Stimulated activated CD8-positive, alpha-beta memory T cell treated with anti-CD3 and anti-CD28 coated beads, Interleukin-15, amount 100 ng/mL, for 24 hours (primary cell): ENCODE measurements around the gene TPSAB1.
"Not testable (repeated sequence)": the region's sequence is repeated elsewhere in the genome, so short reads cannot be mapped to it uniquely, and the experiment has no call there.

Source experiments
- DNase-seq: peaks from one replicate; pipeline ENCODE4 v3.0.0-alpha.2; 2020; ENCODE audit warnings: low read depth

TPSAB1 gene

DNA sequence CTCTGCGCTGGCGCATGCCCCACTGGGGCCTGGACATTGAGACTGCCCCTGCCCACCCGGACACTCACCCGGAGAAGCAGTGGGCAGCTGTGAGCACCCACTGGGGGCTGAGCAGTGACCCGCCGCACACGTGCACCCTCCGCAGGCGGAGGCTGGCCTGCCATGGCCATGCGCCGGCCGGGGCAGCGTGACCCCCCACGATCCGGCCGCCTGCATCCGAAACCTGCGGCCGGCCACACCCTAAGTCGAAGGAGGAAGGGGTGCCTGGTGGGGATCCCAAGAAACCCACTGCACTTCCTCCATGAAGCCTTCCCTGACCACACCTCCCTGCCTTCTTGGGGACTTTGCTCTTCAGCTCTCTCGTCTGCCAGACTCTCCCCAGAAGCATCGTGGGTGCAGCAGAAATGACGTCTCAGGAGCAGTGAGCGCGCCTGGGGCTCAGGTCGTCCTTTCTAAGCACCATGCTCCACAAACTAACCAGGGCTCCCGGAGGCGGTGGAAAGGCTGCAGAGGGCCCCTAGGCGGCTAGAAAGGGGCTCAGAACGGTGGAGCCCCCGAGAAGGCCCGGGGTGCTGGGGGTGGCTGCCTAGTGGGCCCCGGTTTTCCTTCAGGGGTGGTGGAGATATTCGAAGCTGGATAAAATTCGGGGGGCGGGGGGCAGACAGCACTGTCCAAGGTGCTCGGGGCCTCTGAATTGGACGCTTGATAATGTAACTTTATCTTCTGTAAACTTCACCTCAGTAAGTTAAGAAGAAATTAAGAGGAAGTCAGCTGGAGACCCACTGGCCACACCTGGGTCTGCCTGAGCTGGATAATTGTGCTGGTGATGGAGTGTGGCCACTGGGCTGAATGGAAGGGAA is 16.9 kb upstream of the TPSAB1 start:
- no peak for DNase-seq

DNA sequence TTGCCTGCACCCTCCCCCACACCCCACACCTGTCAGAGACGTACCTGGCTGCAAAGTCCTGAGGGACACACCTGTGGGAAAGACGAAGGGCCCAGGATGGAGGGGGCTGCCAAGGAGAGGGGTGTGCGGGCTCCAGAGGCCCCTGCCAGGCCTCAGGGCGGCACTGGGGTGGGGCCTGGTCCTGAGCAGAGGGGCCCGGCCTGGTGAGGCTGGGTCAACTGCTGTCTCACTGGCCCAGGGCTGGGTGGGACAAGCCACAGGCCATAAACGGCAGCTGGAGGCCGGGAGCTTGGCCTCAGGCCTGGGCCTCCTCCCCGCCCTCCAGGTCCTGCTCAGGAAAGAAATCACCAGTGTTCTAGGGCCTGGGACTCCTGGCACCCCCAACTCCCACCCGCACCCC is 15.9 kb upstream of the TPSAB1 start:
- DNase-seq, result no peak

DNA sequence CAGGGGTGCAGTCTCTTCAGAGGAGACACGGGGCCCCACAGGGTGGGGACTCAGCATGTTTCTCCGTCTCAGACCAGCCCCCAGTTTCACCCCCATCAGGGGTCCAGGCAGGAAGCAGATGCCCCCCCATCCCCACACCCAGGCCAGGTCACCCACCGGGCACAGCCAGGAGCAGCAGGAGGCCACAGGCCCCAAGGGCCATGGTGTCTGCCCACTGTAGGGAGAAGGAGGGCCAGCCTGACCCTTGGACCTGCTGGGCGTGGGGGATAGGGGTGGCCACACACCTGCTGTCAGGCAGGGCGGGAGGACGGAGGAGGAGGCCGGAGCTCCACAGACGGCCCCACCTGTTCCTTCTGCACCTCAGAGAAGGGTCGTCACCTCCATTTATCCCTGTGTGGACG is 15.5 kb upstream of the TPSAB1 start, which contains the start of gene TPSG1:
TPSG1 (minus strand) TSS at position 218 of the 401 bp plus-strand sequence; CDS start at position 202, 16 bp downstream.
- DNase-seq, result no peak

DNA sequence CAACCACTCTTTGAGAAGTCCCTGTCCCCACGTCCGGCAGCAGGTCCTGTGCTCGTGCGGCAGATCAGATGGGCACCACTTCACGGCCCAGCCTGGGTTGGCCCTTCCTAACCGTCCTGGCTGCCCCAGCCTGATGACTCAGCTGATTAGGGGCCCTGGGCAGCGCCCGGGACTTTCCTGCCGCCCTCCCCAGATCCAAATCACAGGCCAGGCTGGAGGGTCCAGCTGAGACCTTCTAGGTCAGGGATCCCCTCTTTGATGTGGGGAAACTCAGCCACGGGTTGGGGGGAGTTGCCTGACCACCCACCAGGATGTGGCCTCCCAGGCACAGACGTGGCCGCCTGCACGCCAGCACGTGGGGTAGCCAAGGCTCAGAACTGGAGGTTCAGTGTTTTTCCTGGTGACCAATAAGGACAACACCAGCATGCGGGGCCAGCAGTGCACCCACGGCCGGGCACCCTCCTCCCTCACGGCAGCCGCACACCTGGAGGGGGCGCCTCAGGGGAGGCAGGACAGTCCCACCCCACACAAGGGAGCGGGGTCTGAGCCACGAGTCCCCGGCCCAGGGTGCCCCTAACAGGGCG is 14.7 kb upstream of the TPSAB1 start:
- not testable (repeated sequence) for DNase-seq

DNA sequence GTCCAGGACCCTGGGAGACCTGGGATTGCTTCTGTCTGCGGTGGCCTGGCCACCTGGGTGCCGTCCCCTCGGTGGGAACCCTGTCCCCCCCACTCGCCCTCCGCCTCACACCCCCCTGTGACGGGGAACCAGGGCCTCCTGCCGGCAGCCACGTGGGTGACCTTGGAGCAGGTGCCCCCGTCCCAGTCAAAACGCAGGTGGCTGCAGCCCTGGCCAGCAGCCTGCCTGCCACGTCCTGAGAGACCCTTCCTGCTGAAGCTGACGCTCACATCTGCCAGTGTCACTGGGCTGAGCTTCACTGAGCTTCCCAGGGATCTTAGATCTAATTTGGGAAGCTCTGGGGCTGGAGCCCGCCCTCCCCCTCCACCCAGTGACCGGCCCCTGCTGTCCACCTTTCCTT is 13.8 kb upstream of the TPSAB1 start:
- DNase-seq, result not testable (repeated sequence)

DNA sequence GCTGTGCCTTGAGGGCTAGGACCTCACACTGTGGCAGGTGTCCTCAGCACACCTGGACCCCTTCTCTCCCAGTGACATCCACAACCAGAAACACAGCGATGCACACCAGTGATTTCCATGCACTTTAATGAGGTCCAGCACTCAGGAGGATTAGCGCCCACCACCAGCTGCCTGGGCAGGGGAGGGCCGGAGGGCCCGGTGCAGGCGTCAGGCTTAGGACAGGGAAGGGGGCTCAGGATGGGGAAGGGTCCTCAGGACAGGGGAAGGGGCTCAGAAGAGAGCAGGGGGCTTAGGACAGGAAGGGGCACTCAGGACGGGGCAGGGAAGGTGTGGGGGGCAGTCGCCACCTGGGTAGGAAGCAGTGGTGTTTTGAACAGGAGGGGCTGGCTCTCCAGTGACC is 12.3 kb upstream of the TPSAB1 start:
- not testable (repeated sequence) for DNase-seq

DNA sequence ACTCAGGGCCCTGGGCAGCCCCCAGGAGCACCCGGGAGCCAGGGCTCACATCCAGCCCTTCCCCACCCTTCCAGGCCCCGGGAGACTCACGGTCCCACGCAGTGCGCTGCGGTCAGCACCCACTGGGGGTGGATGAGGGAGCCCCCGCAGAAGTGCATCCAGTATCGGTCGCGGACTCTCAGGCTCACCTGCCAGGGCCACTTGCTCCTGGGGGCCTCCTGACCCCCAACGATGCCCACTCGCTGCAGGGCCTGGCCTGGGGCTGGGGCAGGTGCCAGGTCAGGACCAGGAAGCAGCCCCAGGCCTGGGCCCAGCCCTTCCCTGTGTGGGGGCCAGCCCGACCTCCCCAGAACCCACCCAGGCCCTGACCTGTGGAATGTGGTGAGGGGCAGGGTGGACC is 11.0 kb upstream of the TPSAB1 start:
- DNase-seq, result not testable (repeated sequence)

DNA sequence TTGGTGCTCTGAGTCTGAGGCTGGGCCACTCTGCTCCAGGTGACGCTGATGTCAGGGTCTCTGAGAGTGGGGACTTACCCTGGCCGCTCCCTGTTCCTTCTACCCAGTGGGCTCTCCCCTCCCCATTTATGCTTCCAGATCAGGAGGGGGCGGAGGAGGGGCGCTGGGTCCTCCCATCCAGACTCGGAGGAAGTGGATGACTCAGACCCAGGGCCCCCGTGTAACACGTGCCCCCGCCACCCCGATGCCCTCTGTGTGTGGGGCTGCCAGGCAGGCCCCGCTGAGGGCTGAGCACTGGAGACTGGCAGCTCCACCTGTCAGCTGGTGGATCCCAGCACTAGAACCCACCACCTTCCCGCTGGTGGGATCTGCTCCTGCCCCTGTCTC is 10.4 kb upstream of the TPSAB1 start, which contains the start of gene TPSB2:
TPSB2 (minus strand) TSS at position 101 of the 387 bp plus-strand sequence. CDS start 233 bp downstream, outside the sequence.
- not testable (repeated sequence) for DNase-seq

DNA sequence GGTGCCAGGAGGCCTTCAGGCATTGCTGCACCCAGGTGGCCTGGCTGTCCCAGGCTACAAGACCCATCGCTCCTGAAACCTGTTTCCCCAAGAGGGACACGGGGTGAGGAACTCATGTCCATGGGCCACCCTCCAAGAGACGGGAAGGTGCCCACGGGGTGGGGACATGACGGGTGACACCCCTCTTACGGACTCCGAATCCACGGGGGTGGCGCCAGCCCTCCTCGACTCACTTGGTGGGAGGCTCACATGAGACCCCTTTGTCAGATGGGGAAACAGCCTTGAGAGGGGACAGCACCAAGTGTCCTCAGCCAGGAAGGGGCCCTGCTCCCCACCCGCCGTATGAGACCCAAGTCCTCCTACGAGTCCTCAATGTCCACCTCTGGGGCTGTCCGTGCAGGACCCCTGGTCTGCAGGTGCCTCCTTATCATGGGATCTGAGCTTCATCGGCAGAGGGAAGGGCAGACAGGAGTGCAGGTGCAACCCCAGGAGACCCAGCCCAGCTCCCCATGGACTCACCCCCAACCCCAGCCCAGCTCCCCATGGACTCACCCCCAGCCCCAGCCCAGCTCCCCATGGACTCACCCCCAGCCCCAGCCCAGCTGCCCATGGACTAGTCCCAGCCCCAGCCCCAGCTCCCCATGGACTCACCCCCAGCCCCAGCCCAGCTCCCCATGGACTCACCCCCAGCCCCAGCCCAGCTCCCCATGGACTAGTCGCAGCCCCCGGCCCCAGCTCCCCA is 9.9 kb upstream of the TPSAB1 start:
- DNase-seq, result not testable (repeated sequence)

DNA sequence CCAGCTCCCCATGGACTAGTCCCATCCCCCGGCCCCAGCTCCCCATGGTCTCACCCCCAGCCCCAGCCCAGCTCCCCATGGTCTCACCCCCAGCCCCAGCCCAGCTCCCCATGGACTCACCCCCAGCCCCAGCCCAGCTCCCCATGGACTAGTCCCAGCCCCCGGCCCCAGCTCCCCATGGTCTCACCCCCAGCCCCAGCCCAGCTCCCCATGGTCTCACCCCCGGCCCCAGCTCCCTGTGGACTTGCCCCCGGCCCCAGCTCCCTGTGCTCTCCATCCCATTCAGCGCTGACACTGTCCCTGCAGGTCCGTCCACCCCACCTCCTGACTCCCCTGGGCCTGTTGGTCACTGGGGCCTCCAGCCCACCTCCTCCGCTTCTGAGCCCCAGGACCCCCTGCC is 9.2 kb upstream of the TPSAB1 start:
- not testable (repeated sequence) for DNase-seq

DNA sequence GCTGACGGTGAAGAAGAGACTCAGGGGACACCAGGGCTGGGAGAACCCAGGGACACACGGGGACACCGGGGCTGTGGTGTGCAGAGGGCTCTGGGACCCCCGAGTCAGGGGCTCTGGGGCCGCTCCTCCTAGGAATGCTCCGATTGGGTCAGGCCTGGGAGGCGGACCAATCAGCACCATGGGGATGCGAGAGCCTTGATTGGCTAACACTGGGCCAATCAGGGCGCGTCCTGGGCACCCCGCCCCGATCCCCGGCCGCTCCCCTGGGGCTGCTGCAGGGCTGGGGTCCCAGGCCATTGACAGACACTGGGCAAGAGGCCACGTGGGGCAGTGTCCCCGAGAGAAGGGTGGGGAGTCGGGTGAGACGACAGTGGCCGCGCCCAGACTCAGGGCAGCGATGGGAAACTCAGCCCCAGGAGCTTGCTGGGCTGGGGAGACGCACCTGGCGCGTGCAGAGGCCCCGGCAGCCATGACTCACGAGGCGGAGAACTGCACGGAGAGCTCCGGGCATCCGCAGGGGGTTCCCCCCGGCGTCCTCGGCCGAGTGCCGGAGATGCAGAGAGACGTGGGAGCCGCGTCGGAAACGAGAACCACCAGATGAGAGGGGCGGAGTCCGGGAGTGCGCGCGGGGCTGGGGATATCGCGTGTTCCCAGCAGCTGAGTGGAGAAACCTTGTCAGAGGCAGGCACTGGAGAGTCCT is 8.3 kb upstream of the TPSAB1 start:
- DNase-seq, result not testable (repeated sequence)

DNA sequence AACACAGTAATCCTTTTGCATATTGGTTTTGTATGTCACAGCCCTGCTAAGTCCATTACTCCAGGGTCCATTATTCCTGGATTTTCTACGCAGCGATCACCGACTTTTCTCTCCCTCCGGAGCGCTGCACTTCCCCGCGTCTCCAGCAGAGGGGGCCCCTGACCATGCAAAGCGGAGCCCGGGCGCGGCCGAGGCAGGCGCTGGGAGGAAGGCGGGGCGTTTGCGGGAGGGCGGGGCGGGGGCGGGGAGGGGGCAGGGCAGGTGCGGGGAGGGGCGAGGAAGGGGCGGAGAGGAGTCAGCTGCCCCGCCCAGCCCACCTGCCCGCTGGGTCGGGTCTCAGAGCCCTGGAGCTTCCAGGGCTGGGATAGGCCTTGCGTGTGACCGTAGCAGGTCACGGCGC is 3.8 kb upstream of the TPSAB1 start:
- not testable (repeated sequence) for DNase-seq

DNA sequence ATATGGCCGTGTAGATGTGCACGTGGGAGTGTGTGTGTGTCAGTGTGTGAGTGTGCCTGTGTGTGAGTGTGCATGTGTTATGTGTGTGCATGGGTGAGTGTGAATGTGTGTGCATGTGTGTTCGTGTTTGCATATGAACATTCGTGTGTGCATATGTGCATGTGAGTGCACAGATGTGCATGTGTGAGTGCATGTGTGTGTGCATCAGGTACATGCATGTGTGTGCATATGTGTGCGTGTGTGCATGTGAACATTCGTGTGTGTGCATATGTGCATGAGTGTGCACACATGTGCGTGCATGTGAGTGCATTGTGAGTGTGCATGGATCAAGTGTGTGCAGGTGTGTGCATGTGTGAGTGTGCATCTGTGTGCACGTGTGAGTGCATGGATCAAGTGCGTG is 2.5 kb upstream of the TPSAB1 start:
- DNase-seq, result no peak

DNA sequence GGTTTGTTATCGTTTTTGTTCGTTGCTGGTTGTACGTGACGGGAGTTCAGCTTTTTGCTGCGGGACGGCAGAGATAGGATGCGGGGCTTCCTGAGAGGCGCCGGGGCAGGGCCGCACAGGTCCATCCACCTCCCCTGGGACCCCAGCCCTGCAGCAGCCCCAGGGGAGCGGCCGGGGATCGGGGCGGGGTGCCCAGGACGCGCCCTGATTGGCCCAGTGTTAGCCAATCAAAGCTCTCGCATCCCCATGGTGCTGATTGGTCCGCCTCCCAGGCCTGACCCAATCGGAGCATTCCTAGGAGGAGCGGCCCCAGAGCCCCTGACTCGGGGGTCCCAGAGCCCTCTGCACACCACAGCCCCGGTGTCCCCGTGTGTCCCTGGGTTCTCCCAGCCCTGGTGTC is 1.6 kb upstream of the TPSAB1 start:
- not testable (repeated sequence) for DNase-seq

DNA sequence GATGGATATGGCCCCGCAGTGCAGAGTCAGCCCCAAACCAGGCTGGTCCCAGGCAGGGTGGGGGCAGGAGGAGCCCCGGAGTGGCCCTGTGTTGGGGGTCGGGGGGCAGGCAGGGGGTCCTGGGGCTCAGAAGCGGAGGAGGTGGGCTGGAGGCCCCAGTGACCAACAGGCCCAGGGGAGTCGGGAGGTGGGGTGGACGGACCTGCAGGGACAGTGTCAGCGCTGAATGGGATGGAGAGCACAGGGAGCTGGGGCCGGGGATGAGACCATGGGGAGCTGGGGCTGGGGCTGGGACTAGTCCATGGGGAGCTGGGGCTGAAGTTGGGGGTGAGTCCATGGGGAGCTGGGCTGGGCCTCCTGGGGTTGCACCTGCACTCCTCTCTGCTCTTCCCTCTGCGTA is 930 bp upstream of the TPSAB1 start:
- not testable (repeated sequence) for DNase-seq

DNA sequence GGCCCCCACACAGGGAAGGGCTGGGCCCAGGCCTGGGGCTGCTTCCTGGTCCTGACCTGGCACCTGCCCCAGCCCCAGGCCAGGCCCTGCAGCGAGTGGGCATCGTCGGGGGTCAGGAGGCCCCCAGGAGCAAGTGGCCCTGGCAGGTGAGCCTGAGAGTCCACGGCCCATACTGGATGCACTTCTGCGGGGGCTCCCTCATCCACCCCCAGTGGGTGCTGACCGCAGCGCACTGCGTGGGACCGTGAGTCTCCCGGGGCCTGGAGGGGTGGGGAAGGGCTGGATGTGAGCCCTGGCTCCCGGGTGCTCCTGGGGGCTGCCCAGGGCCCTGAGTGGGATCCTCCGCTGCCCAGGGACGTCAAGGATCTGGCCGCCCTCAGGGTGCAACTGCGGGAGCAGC is 576 bp downstream of the TPSAB1 start:
- not testable (repeated sequence) for DNase-seq

DNA sequence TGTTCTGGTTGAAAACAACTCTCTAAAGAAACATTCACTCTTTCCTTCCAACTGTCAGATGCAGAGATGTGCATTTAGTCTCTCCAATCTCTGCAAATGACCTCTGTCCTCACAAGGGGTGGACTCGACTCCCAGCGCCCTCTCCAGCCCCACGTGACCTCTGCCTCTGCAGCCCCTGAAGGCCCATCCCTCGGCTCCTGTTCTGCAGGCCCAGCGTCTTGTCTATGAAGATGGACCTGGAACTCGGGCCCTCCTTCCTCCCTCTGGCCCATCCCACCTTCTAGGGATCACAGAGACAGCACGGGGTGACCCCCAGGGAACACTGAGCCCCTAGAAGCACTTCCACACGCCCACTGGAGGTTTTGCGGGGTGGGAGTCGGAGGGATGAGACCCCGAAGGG is 2.9 kb downstream of the TPSAB1 start:
- DNase-seq, result not testable (repeated sequence)

DNA sequence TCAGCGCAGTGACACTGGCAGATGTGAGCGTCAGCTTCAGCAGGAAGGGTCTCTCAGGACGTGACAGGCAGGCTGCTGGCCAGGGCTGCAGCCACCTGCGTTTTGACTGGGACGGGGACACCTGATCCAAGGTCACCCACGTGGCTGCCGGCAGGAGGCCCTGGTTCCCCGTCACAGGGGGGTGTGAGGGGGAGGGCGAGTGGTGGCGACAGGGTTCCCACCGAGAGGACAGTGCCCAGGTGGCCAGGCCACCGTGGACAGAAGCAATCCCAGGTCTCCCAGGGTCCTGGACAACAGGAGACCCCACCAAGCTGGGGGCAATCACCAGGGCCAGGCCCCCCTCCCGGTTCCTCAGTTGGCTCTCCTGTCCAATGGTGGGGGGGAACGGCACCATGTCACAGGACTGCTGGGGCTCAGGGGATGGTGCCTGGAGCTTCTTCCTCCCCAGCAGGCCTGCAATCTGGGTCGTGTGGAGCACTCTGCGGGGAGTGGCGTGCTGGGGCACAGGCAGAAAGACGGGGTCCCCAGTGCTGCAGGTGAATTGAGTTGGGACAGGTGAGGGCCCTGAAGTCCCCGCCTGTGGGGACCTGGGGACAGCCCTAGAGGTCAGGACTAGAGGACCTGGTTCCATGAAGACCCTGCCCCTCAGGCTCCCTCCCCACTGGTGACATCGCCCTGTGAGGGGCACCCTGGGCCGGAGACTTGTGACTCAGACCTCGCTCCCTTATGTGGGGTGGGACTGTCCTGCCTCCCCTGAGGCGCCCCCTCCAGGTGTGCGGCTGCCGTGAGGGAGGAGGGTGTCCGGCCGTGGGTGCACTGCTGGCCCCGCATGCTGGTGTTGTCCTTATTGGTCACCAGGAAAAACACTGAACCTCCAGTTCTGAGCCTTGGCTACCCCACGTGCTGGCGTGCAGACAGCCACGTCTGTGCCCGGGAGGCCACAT is 3.7 kb downstream of the TPSAB1 start:
- not testable (repeated sequence) for DNase-seq

DNA sequence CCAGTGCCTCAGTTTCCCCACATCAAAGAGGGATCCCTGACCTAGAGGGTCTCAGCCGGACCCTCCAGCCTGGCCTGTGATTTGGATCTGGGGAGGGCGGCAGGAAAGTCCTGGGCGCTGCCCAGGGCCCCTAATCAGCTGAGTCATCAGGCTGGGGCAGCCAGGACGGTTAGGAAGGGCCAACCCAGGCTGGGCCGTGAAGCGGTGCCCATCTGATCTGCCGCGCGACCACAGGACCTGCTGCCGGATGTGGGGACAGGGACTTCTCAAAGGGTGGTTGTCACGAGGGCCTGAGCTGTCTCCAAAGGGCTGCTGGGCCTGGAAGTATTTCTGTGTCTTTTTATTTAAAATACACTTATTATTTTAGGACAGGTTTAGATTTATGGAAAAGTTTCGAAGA is 4.4 kb downstream of the TPSAB1 start:
- DNase-seq, result no peak

DNA sequence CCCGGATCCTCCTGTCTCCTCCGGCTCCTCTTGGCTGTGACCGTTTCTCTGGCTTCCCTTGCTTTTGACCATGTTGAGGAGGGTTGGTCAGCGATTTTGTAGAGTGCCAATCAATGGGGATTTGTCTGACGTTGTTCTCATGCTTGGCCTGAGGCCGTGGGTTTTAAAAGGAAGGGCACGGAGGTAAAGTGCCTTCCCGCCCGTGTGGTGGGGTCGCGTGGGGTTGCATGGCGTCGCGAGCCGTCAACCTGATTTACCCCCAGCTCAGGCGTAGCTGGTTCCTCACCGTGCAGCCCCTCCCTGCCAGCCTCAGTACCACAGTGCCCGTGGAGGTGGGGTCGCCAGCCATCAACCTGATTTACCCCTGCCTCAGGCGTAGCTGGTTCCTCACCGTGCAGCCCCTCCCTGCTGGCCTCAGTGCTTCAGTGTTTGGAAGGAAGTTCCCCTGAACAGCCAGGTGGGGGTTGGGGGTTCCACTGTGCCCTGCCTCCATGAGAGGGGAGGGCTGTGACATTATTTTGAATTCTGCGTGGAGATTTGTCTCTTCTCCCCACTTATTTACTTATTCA is 5.0 kb downstream of the TPSAB1 start:
- DNase-seq, result no peak
